Measurements from ENCODE around the gene VIT.

DNA sequence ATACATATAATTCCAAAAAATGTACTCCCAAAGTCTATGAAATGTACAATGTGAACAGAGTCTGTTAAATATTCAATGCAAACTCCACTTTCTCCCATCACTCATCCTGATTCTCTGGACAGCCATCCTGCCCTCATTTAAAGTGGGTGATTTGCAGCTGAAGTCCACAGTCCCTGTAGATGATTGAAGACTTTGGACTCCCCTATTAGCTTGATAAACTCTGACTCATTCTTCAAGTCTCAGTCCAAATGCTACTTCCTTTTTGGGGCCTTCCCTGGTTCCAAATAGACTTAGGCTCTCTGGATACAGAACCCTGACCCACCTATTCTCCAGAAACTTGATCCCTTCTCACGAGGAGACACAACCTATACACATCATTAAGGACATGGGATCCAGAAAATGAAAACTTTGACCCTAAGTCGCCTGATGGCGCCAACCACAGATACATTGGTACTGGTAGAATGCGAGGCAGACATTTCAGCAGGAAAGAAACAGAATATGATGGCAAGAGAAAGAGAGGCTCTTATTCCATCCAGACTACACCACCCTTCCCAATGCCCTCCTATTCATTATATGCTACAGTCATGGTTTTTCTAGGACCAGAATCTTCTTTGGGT lies 122.7 kb downstream of the VIT start:
- TF ChIP-seq, protein P1, sequence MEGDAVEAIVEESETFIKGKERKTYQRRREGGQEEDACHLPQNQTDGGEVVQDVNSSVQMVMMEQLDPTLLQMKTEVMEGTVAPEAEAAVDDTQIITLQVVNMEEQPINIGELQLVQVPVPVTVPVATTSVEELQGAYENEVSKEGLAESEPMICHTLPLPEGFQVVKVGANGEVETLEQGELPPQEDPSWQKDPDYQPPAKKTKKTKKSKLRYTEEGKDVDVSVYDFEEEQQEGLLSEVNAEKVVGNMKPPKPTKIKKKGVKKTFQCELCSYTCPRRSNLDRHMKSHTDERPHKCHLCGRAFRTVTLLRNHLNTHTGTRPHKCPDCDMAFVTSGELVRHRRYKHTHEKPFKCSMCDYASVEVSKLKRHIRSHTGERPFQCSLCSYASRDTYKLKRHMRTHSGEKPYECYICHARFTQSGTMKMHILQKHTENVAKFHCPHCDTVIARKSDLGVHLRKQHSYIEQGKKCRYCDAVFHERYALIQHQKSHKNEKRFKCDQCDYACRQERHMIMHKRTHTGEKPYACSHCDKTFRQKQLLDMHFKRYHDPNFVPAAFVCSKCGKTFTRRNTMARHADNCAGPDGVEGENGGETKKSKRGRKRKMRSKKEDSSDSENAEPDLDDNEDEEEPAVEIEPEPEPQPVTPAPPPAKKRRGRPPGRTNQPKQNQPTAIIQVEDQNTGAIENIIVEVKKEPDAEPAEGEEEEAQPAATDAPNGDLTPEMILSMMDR (conservative IDR thresholded peaks at IDR 0.05; ENCODE audit: low read length), result no peak
- TF ChIP-seq EZH2phosphoT487 (IDR thresholded peaks at IDR 0.05; ENCODE audit: borderline replicate concordance), result no peak

All from Loucy (cell line).